ENCODE data around the gene KCNE3. TPM values are rescaled to one million over a fixed set of nuclear protein-coding genes. Genes with fewer than 3 reads are reported as not detected.

KCNE3 gene
- total RNA-seq, 1 donor from 2014 or later, result not detected

GRCh38 chr11:74462009-74462408 lies 5.3 kb downstream of the KCNE3 start:
- H3K9me3 Mint-ChIP-seq, result no peaks in the 10 kb centered on the region
- H3K4me3 Mint-ChIP-seq, result no peak overlapping the region
- ChIA-PET CTCF (interaction anchor here (1.9 kb wide), 1 partner anchor 9 kb away, joined by 7 read pairs; no protein-coding TSS in a partner anchor), POLR2A (no interaction called here)
- no peaks in the 10 kb centered on the region for H3K36me3 Mint-ChIP-seq (ENCODE audit: low read depth)
- H3K27ac Mint-ChIP-seq, result no peak overlapping the region
- peaks cover 20% of the 10 kb centered on the region for H3K27me3 Mint-ChIP-seq
- intact Hi-C loops (cut with micrococcal nuclease), result no loop called here
- TF ChIP-seq CTCF (IDR thresholded peaks at IDR 0.05), result no peak
- no peak for DNase-seq
- H3K4me1 Mint-ChIP-seq, result no peaks in the 10 kb centered on the region
- no peak for ATAC-seq (ENCODE audit: low read depth)

GRCh38 chr11:74460481-74461154 lies 6.7 kb downstream of the KCNE3 start:
- no peaks in the 10 kb centered on the region for H3K36me3 Mint-ChIP-seq (ENCODE audit: low read depth)
- DNase-seq, result no peak
- ATAC-seq (ENCODE audit: low read depth), result no peak
- H3K27ac Mint-ChIP-seq, result no peak overlapping the region
- intact Hi-C loops (cut with micrococcal nuclease), result no loop called here
- no peaks in the 10 kb centered on the region for H3K4me1 Mint-ChIP-seq
- H3K27me3 Mint-ChIP-seq, result peaks cover 6% of the 10 kb centered on the region
- no peak overlapping the region for H3K4me3 Mint-ChIP-seq
- TF ChIP-seq CTCF (IDR thresholded peaks at IDR 0.05), result no peak
- H3K9me3 Mint-ChIP-seq, result no peaks in the 10 kb centered on the region
- POLR2A ChIA-PET, result no interaction called here
- CTCF ChIA-PET, result no interaction called here

GRCh38 chr11:74460065-74460464 lies 7.3 kb downstream of the KCNE3 start:
- Mint-ChIP-seq H3K4me3 (no peak overlapping the region), H3K27ac (no peak overlapping the region), H3K4me1 (no peaks in the 10 kb centered on the region), H3K27me3 (peaks cover 6% of the 10 kb centered on the region), H3K36me3 (ENCODE audit: low read depth) (no peaks in the 10 kb centered on the region), H3K9me3 (no peaks in the 10 kb centered on the region)
- CTCF ChIA-PET, result no interaction called here
- TF ChIP-seq CTCF (IDR thresholded peaks at IDR 0.05), result no peak
- intact Hi-C loops (cut with micrococcal nuclease), result no loop called here
- DNase-seq, result no peak
- ATAC-seq (ENCODE audit: low read depth), result no peak
- POLR2A ChIA-PET, result no interaction called here

- ChIA-PET POLR2A (no interaction called here), CTCF (no interaction called here)
- Mint-ChIP-seq H3K9me3 (no peaks in the 10 kb centered on the region), H3K4me3 (no peak overlapping the region), H3K27ac (no peak overlapping the region), H3K27me3 (peaks cover 1% of the 10 kb centered on the region), H3K36me3 (ENCODE audit: low read depth) (no peaks in the 10 kb centered on the region), H3K4me1 (no peaks in the 10 kb centered on the region)
- ATAC-seq (ENCODE audit: low read depth), result no peak
- TF ChIP-seq CTCF (IDR thresholded peaks at IDR 0.05), result no peak
- intact Hi-C loops (cut with micrococcal nuclease), result no loop called here
- no peak for DNase-seq
Measured at GRCh38 chr11:74459584-74459983, 7.8 kb downstream of the KCNE3 start.

GRCh38 chr11:74457356-74457755 lies 10.0 kb downstream of the KCNE3 start:
- peaks cover 6% of the 10 kb centered on the region for H3K27me3 Mint-ChIP-seq
- H3K27ac Mint-ChIP-seq, result no peak overlapping the region
- DNase-seq (no peak), ATAC-seq (ENCODE audit: low read depth) (no peak)
- no peaks in the 10 kb centered on the region for H3K36me3 Mint-ChIP-seq (ENCODE audit: low read depth)
- intact Hi-C loops (cut with micrococcal nuclease), result no loop called here
- H3K4me3 Mint-ChIP-seq, result no peak overlapping the region
- no peaks in the 10 kb centered on the region for H3K9me3 Mint-ChIP-seq
- no peak for TF ChIP-seq CTCF (IDR thresholded peaks at IDR 0.05)
- ChIA-PET CTCF (interaction anchor here (0.8 kb wide), 1 partner anchor 8 kb away, joined by 3 read pairs; no protein-coding TSS in a partner anchor), POLR2A (no interaction called here)
- H3K4me1 Mint-ChIP-seq, result no peaks in the 10 kb centered on the region
